Osteoblast (primary cell): ENCODE data around the gene ENAH. TPM values are rescaled to one million over a fixed set of nuclear protein-coding genes. Genes with fewer than 3 reads are reported as not detected.

Experiments used
- DNase-seq: peaks from one replicate; pipeline ENCODE4 v3.0.0; 2011; ENCODE audit warnings: low spot score, mixed read lengths; ENCODE audit not compliant: insufficient read length; ENCODE audit errors: missing footprints
- H2AFZ ChIP-seq: 2 replicates; pipeline ENCODE4 v1.6.0; 2011; ENCODE audit warnings: mild to moderate bottlenecking, low read length
- H3K27ac ChIP-seq: 2 replicates; pipeline ENCODE4 v1.5.1; 2011; ENCODE audit warnings: mild to moderate bottlenecking, low read depth, low read length, moderate library complexity
- H3K27me3 ChIP-seq: 2 replicates; pipeline ENCODE4 v1.6.0; 2012; ENCODE audit warnings: mild to moderate bottlenecking, control low read depth, inconsistent platforms, low read length, moderate library complexity; ENCODE audit not compliant: insufficient read depth
- H3K36me3 ChIP-seq: 2 replicates; pipeline ENCODE4 v1.5.1; 2011; ENCODE audit warnings: mild to moderate bottlenecking, low read length, control low read depth, moderate library complexity; ENCODE audit not compliant: insufficient read depth
- H3K4me1 ChIP-seq: 2 replicates; pipeline ENCODE4 v1.5.1; 2011; ENCODE audit warnings: mild to moderate bottlenecking, low read length, control low read depth, moderate library complexity; ENCODE audit not compliant: insufficient read depth
- H3K4me2 ChIP-seq: 2 replicates; pipeline ENCODE4 v1.6.0; 2011; ENCODE audit warnings: mild to moderate bottlenecking, low read length; ENCODE audit not compliant: insufficient read depth
- H3K4me3 ChIP-seq: fragments of 200-600 bp; sonication (generic); 3 replicates; pipeline ENCODE4 v1.5.1; 2012; ENCODE audit warnings: mild to moderate bottlenecking, low read length, inconsistent platforms; ENCODE audit not compliant: insufficient read depth
- H3K79me2 ChIP-seq: 2 replicates; pipeline ENCODE4 v1.6.0; 2012; ENCODE audit warnings: mild to moderate bottlenecking, low read length, control low read depth, inconsistent platforms; ENCODE audit not compliant: insufficient read depth
- H3K9me3 ChIP-seq: 2 replicates; pipeline ENCODE4 v1.5.1; 2011; ENCODE audit warnings: low read depth, low read length, control low read depth
- H4K20me1 ChIP-seq: 2 replicates; pipeline ENCODE4 v1.6.0; 2012; ENCODE audit warnings: mild to moderate bottlenecking, low read length, control low read depth; ENCODE audit not compliant: insufficient read depth
- CTCF ChIP-seq: IDR thresholded peaks from 2 replicates; pipeline ENCODE4 v1.5.1; 2011; ENCODE audit warnings: mild to moderate bottlenecking, low read depth, low read length, moderate library complexity; ENCODE audit errors: extremely low read depth
- total RNA-seq: library from RNA; depleted of rRNA; stranded (reverse); fragments of >200 nt; gene quantifications from 2 replicates; pipeline ENCODE4 v1.2.3, GENCODE V29; 2012

ENAH gene
- total RNA-seq, 1 donor, result 453 TPM

GRCh38 chr1:225498549-225499136, 154.3 kb downstream of the ENAH start:
- H2AFZ ChIP-seq, result no peak overlapping the region
- no peaks in the 10 kb centered on the region for H3K9me3 ChIP-seq
- no peak overlapping the region for H3K4me3 ChIP-seq
- no peaks in the 10 kb centered on the region for H3K79me2 ChIP-seq
- H4K20me1 ChIP-seq, result peaks cover 16% of the 10 kb centered on the region
- H3K27ac ChIP-seq, result peak overlapping the region; percentile 30
- peaks cover 7% of the 10 kb centered on the region for H3K4me1 ChIP-seq
- H3K4me2 ChIP-seq, result no peak overlapping the region
- peak; percentile 25 for DNase-seq
- no peaks in the 10 kb centered on the region for H3K27me3 ChIP-seq
- peaks cover 60% of the 10 kb centered on the region for H3K36me3 ChIP-seq
- no peak for TF ChIP-seq CTCF

GRCh38 chr1:225494789-225495359, 158.0 kb downstream of the ENAH start:
- Histone ChIP-seq H3K36me3 (peaks cover 49% of the 10 kb centered on the region), H3K27me3 (no peaks in the 10 kb centered on the region), H3K79me2 (no peaks in the 10 kb centered on the region), H3K4me1 (peaks cover 7% of the 10 kb centered on the region), H3K27ac (no peak overlapping the region), H3K4me3 (no peak overlapping the region), H4K20me1 (peaks cover 13% of the 10 kb centered on the region), H3K9me3 (no peaks in the 10 kb centered on the region), H2AFZ (no peak overlapping the region), H3K4me2 (no peak overlapping the region)
- TF ChIP-seq CTCF, result no peak
- DNase-seq, result no peak

- H2AFZ ChIP-seq, result no peak overlapping the region
- no peaks in the 10 kb centered on the region for H3K27me3 ChIP-seq
- H3K9me3 ChIP-seq, result no peaks in the 10 kb centered on the region
- H3K27ac ChIP-seq, result no peak overlapping the region
- no peak overlapping the region for H3K4me2 ChIP-seq
- DNase-seq, result no peak
- no peak overlapping the region for H3K4me3 ChIP-seq
- peaks cover 13% of the 10 kb centered on the region for H4K20me1 ChIP-seq
- no peak for TF ChIP-seq CTCF
- peaks cover 2% of the 10 kb centered on the region for H3K4me1 ChIP-seq
- H3K79me2 ChIP-seq, result no peaks in the 10 kb centered on the region
- peaks cover 47% of the 10 kb centered on the region for H3K36me3 ChIP-seq
Observed at GRCh38 chr1:225493591-225494246, 159.2 kb downstream of the ENAH start.

GRCh38 chr1:225488676-225489075, 164.2 kb downstream of the ENAH start:
- Histone ChIP-seq H3K27me3 (no peaks in the 10 kb centered on the region), H3K4me3 (no peak overlapping the region), H3K79me2 (no peaks in the 10 kb centered on the region), H3K9me3 (no peaks in the 10 kb centered on the region), H4K20me1 (peaks cover 16% of the 10 kb centered on the region), H2AFZ (no peak overlapping the region), H3K36me3 (peaks cover 9% of the 10 kb centered on the region), H3K4me1 (no peaks in the 10 kb centered on the region), H3K27ac (no peak overlapping the region), H3K4me2 (no peak overlapping the region)
- no peak for DNase-seq
- no peak for TF ChIP-seq CTCF
